Stimulated activated CD4-positive, alpha-beta T cell treated with anti-CD3 and anti-CD28 coated beads, TNF-alpha, amount 100 ng/mL, for 4 hours (primary cell): ENCODE data around the gene ZNF749.
A peak's percentile ranks its signal among the peaks of the same experiment; 100 is the strongest.

Source experiments
- DNase-seq, 3 experiments: peaks; one replicate each; pipeline ENCODE4 v3.0.0-alpha.2; 2020; ENCODE audit warnings: low read depth in 3 of 3

ZNF749 gene

DNA sequence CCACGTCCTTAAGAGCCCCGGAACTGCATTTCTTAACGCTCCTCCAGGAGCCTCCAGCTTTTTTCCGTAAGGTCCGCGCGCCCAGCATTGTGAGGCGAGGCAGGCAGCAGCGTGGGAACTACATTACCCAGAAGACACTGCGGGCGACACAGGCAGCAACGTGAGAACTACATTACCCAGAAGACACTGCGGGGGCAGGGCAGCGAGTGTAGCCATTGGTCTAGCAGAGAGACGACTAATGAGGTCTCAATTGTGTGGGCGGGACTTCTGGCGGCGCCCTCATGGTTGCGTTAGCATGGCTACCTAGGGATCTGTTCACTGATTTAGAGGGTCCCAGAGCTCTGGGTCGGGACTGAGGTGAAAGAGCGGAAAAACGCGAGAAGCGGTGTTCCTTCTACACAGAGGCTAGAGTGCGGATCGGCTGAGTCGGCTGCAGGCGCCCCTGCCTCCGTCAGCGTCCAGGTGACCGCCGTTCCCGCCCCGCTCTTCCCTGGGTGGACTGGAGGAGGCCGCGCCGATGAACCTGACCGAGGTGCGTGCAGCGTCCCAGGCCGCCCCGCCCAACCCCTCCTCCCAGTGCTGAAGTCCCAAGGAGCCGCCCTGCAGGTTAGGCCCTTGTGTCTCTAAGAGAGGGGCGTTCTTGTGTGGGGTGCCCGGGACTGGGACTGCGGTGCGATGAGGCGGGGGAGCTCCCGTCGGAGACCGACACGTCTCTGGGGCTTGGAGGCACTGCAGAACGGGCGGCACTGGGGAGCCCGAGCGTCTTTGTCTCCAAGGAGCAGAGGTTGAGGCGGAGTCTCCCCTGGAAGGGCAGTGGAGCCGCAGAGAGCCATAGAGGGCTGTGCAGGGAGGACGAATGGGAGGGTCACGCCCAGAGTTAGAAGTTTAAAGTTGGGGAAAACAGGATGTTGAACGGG lies at the start of gene ZNF749:
TSS of gene ZNF749 (plus strand) at position 264 of the 917 bp plus-strand sequence. CDS start at position 518, 254 bp downstream.
- DNase-seq, result peak; percentile 87 to 97 (median 96)

DNA sequence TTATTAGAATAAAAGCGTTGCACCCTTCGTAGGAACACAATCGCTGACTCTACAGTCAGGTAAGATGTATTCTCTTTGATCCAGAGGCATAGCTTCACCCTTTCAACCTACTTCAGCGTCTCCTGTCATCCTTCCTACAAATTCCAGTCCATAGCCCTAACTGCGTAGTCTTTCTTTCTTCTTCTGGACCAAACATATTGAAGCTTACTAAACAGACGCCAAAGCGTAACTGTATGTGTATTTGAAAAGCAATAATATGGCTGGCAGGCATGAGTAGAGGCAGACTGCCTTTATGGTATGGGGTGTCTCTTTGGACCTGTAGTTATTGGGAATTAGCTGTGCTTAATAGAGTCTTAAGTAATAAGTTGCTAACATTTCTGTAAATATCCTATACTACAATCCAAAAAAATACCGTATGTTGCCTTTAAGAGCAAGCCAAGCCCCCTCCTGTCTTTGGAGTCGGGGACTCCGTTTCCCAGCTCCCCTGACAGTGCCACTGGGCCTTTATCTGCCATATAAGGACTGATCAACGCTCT lies 45.9 kb upstream of the ZNF749 start:
- DNase-seq, result no peak

DNA sequence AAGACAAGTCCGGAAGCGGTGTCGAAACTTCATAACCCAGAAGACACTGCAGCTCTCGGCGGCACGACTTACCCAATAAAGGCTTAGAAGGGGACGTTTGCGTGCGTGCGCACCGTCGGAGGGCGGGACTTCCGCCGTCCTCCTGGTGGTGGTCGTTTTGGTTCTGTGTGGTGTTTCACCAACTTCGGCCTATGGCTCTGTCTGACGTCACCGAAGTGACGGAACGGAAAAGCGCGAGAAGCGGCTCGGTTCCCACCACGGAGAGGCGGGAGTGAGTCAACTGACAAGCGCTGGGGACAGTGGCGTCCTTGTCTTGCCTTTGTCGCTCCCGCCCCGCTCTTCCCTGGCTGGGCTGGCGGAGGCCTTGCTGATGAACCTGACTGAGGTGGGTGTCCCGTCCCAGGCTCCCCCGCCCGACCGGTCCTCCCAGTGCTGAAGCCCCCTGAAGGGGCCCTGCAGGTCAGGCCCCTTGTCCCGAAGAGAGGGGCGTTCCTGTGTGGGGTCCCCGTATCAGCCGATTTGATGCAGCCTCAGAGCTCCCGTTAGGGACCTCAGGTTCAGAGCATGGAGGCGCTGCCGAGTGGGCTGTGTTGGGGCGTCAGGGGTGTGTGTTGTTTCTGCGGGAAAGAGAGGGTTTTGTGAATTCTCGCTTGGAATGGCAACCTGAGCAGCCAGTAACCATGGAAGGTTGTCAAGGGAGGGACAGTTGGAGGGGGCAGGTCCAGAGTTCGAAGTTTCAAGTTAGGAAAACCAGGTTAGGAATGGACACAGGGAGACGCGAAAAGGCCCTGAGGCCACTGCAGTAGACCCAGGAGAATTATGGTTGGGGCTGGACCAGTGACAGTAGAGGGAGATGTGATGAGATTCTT lies 45.2 kb upstream of the ZNF749 start, which contains the start of gene ZNF548:
TSS of gene ZNF548 (plus strand) at position 125 of the 869 bp plus-strand sequence. CDS start at position 371, 246 bp downstream.
- DNase-seq, result peak; percentile 91 to 93 (median 93)

DNA sequence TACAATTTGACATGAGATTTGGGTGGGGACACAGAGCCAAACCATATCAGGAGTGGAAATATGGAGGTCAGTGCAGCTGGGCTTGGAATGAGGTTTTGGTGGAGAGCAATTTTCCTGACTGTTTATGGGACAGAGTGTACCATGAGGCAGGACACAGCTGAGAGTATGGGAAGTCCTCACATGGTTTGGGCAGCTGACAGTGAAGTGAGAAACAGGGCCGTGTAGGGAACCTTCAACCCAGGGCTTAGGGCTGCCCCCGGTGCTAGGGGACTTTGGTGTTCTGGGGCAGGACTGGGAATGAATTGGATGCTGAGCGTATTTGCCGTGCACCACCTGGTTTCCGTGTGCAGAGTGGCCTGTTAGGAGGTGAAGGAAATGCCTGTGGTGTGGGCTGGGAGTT lies 39.4 kb upstream of the ZNF749 start:
- DNase-seq, result no peak

DNA sequence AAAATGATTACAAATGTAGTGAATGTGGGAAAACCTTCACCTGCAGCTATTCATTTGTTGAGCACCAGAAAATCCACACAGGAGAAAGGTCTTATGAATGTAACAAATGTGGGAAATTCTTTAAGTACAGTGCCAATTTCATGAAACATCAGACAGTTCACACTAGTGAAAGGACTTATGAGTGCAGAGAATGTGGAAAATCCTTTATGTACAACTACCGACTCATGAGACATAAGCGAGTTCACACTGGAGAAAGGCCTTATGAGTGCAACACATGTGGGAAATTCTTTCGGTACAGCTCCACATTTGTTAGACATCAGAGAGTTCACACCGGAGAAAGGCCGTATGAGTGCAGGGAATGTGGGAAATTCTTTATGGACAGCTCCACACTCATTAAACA lies 36.3 kb upstream of the ZNF749 start:
- no peak for DNase-seq

DNA sequence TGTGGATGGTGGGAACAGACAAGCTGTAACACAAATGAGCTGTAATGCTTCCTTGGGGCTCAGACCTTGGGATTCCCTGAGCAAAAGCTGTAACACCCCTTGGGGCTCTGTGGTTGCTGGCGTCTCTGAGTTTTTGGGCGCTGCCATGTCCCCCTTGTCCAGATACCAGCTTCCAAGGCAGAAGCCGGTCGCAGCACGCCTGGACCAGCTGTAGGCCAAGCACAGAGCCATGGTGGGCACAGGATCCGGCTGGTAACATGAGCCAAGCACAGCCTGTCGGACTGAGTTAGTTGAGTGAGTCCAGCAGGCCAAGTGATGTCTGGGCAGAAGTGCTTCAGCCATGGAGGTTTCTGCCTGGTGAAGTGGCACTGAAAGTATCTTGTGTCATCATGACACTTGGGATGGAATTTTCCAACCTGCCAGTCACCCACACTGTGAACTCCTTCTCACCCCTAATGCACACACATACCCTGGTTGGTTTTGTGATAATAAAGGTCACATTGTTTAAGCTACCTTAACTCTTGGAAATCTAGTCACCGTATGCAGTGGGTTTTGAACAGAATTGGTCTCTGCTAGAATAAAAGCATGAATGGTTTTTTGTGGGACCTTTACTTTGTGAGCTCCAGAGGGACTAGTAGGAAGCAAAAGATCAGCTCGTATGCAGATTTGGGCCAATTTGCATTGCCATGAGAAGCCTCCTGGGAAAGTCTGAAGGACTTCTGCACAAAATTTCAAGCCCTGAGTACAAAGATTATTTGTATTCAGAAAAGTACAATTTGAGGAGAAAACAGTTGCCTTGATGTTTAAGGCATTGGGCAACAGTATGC lies 31.2 kb upstream of the ZNF749 start:
- no peak for DNase-seq

DNA sequence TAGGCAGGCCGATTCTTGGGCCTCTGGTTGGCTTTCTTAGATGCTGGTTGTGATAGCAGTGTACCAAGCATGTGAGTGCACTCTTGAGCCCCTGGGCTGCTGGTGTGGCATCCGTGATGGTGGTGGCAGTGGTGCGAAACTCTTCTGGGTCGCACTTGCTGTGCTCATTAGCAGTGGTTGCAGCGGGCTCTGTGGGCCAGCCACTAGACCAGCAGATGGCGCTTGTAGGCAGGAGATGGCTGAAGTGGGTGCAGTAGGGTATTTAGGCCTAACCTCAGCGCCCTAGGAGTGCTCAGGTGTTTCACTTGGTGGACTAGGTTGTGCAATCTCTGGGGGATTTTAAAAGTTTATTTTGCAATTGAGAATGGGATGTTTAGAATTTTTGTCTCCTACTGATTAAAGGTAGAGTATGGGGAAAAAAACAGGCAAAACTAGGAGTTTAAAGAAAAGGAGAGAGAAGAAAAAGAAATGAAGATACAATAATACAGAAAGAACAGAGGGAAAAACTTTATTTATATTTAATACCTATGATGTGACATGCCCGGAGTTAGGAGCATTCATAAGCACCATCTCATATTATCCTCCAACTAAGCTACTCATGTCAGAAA lies 28.5 kb upstream of the ZNF749 start:
- DNase-seq, result peak; percentile 36 to 59 (median 43)

DNA sequence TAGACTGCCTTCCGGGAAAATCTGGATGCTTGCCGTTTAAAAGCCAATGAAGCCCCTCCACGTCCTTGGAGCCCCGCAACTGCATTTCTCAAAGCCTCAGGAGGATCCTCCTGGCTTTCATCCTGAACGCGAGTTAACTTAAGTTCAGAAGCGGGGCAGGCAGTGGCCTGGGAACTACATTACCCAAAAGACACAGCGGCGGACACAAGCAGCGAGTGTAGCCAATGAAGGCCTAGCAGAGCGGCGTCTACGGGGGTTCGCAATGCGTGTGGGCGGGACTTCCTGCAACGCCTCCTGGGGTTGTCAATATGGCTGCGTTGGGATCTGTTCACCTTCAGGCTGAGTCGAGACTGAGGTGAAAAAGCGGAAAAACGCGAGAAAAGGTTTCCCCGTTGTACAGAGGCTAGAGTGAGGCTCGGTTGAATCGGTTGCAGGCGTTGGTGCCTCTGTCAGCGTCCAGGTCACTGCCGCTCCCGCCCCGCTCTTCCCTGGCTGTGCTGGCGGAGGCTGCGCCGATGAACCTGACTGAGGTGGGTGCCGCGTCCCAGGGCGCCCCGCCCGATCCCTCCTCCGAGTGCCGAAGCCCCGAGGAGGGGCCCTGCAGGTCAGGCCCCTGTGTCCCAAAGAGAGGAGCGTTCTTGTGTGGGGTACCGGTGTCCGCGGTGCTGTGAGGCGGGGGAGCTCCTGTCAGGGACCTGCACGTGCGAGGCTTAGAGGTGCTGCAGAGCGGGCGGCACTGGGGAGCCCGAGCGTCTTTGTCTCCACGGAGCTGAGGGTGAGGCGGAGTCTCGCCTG lies 24.1 kb upstream of the ZNF749 start, which contains the start of gene ZNF17:
TSS of gene ZNF17 (plus strand) at position 285 of the 795 bp plus-strand sequence. CDS start 2,455 bp downstream, outside the sequence.
- DNase-seq, result peak; percentile 74 to 87 (median 85)

DNA sequence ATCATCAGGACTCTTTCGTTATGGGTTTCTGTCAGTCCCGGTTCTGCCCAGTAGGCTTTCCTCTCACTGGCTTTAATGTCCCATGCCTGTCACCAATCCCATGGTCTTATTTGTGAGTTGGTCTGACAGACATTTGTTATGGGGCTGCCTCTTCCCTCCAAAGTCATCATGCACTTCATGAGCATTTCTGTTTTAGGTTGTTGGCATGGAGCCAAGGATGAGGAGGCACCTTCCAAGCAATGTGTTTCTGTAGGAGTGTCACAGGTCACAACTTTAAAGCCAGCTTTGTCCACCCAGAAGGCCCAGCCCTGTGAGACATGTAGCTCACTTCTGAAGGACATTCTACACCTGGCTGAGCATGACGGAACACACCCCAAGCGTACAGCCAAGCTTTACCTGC lies 15.7 kb upstream of the ZNF749 start:
- DNase-seq, result no peak

DNA sequence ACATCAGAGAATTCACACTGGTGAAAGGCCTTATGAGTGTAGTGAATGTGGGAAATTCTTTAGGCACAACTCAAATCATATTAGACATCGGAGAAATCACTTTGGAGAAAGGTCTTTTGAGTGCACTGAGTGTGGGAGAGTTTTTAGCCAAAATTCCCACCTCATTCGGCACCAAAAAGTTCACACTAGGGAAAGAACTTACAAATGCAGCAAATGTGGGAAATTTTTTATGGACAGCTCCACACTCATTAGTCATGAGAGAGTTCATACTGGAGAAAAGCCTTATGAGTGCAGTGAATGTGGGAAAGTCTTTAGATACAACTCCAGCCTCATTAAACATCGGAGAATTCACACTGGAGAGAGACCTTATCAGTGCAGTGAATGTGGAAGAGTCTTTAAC lies 14.1 kb upstream of the ZNF749 start:
- DNase-seq, result no peak

DNA sequence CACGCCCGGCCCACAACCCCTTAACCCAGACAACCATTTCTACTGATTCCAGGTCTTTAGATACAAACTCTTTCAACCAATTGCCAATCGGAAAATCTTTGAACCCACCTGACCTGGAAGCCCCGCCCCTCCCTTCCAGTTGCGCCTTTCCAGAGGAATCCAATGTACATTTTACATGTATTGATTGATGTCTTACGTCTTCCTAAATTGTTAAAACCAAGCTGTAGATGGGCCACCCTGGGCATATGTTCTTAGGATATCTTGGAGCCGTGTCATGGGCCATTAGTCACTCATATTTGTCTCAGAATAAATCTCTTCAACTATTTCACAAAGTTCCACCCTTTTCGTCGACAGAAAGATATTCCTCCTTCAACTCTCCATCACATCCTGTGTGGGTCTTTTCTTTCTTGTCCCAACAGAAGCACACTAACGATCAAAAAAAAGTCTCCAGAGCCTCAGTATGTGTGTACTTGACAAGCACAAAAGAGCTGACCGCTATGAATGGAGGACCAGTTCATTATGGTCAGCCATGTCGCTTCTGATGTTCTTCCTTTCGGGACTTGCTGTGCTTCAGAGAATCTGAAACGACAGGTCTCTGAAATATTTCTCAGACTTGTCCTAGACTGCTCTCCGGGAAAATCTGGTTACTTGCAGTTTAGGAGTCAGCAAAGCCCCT lies 601 bp upstream of the ZNF749 start:
- DNase-seq, result no peak

DNA sequence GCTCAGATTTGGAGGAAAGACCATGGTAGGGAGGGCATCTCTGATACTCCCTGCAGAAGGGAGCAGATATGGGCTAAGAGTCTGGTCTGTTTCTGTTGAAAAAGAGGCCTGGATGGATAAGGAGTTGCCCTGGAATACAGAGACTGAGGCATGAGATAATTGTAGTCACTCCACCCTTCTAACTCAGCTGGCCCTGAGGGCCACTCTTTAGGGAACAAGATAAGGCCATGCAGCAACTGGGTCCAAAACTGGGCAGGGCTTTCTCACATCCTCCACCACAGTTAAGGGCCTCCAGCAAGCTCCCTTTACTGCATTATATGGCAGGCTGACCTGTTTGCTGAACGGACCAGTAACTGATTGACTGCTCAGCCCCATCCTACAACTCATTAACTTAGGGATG lies 1.3 kb downstream of the ZNF749 start:
- no peak for DNase-seq

DNA sequence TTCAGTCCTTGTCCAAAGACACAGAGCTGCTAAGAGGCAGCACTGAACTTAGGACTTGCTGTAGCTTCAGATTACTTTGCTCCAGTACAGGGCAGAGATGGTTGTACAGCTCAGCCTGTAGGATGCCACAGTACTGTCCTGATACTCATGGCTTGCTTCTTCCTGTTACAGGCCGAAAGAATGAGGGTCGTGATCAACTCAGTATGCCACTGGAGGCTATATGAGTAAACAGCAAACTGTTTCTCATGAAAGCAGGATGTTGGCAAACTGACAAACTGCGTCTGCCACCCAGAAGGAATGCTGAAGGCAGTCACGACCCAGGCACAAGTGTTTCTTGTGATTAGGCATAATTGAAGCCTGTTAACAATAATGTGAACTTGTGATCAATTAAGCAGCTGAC lies 2.8 kb downstream of the ZNF749 start:
- no peak for DNase-seq

DNA sequence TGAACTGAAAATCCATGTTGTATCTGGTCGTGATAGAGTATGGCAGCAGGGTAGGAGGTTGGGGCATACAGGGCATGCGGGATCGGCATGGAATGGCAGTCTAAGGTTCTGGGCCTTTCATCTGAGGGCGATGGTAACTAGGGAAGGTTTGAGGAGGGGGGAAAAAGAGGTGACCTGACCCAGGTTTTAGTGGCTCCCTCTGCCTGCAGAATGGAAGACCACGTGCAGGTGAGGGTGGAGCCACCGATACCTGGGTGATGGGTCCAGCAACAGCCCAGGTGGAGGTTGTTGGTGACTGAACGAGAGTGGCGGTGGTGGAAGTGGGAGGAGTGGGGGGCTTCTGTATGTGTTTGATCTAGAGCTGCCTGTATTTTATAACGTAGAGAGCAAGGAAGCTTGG lies 3.8 kb downstream of the ZNF749 start:
- no peak for DNase-seq

DNA sequence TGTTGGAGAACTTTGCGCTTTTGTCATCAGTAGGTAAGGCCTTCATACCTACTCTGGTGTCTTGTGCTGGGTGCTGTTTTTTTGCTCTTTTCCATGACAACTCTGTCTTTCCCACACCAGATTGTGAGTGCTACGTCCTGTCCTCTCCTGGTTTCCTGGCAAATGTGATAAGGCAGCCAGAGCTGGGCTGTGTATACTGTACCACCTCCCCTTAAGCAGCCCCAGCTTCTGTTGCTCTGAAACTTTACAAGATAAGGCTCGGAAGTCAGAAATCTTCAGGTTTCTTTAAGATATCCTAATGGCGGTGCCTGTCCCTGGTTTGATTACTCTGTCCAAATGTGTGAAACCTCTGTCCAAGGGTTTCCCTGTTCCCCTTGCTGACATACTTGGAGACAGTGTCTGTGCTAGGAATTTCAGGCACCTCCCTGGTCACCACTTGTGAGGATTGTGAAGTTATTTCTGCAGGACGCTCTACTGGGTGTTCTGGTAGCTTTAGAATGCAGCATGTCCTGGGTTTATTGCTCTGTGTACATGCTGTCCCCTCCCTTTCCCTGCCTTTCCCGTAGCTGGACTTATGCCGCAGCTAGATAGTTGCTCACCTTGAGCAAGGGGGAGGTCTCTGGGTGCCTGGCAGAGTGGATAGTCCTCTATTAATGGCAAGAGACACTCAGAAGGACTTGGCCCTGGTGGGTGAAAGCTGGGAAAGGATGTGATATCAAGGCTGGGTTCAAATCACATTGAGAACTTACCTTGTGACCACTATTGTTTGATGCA lies 7.0 kb downstream of the ZNF749 start:
- DNase-seq, result no peak

DNA sequence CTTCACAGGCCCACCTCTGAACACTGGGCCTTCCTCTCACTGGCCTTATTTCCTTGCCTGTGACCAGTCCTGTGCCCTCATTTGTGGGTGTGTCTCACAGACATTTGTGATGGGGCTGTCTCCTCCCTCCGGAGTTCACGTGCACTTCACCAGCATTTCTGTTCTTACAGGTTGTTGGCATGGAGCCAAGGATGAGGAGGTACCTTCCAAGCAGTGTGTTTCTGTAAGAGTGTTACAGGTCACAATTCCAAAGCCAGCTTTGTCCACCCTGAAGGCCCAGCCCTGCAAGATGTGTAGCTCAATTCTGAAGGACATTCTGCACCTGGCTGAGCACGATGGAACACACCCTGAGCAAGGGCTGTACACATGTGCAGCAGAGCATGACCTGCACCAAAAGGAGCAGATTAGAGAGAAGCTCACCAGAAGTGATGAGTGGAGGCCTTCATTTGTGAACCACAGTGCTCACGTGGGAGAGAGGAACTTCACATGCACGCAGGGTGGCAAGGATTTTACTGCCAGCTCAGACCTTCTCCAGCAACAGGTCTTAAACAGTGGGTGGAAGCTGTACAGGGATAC lies 8.1 kb downstream of the ZNF749 start:
- DNase-seq, result no peak

DNA sequence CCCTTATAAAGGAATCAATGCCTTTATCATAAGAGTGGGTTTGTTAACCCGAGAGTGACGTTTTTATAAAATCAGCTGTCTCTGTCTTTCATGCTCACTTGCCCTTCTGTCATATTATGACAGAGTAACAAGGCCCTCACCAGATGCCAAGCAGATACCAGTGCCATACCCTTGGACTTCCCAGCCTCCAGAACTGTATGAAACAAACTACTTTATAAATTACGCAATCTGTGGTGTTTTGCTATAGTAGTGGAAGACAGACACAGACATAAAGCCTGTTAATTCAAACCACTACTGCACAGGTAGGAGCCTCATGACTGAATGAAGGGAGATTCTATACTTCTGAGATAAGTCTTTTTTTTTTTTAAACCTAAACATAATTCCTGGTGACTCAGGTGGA lies 17.2 kb downstream of the ZNF749 start:
- no peak for DNase-seq
